Karpas-422 (cell line): ENCODE data around the gene SFRP4. TPM values are rescaled to one million over a fixed set of nuclear protein-coding genes. Genes with fewer than 3 reads are reported as not detected.

Source experiments
- DNase-seq: peaks from one replicate; pipeline ENCODE4 v3.0.0-alpha.2; 2015
- H2AFZ ChIP-seq: fragments of 200-600 bp; sonication (generic); 2 replicates; pipeline ENCODE4 v1.6.1; 2014; ENCODE audit warnings: antibody characterized with exemption, low read length, mixed read lengths
- H3K27ac ChIP-seq: fragments of 200-600 bp; sonication (generic); 2 replicates; pipeline ENCODE4 v1.5.1; 2014; ENCODE audit warnings: mild to moderate bottlenecking, low read length, moderate library complexity
- H3K27me3 ChIP-seq: fragments of 200-600 bp; sonication (generic); 2 replicates; pipeline ENCODE4 v1.6.1; 2014; ENCODE audit warnings: low read length, mixed read lengths
- H3K36me3 ChIP-seq: fragments of 200-600 bp; sonication (generic); 2 replicates; pipeline ENCODE4 v1.6.1; 2014; ENCODE audit warnings: low read length, mixed read lengths; ENCODE audit not compliant: insufficient read depth
- H3K4me1 ChIP-seq: fragments of 200-600 bp; sonication (generic); 2 replicates; pipeline ENCODE4 v1.6.1; 2014; ENCODE audit warnings: mild to moderate bottlenecking, low read length, mixed read lengths
- H3K4me2 ChIP-seq: fragments of 200-600 bp; sonication (generic); 2 replicates; pipeline ENCODE4 v1.6.1; 2014; ENCODE audit warnings: low read length, low read depth, mild to moderate bottlenecking; ENCODE audit not compliant: poor library complexity, severe bottlenecking
- H3K4me3 ChIP-seq: fragments of 200-600 bp; sonication (generic); 2 replicates; pipeline ENCODE4 v1.5.1; 2014; ENCODE audit warnings: mild to moderate bottlenecking, antibody characterized with exemption, low read length, mixed read lengths
- H3K79me2 ChIP-seq: fragments of 200-600 bp; sonication (generic); 2 replicates; pipeline ENCODE4 v1.6.1; 2014; ENCODE audit warnings: mild to moderate bottlenecking, low read length, mixed read lengths
- H3K9ac ChIP-seq: fragments of 200-600 bp; sonication (generic); 2 replicates; pipeline ENCODE4 v1.6.0; 2014; ENCODE audit warnings: low read length
- H3K9me2 ChIP-seq: fragments of 200-600 bp; sonication (generic), shearing (Covaris generic); replicated peaks from 2 replicates; pipeline ENCODE4 v1.6.0; 2014; ENCODE audit warnings: mild to moderate bottlenecking, low read length, moderate library complexity; ENCODE audit not compliant: insufficient read depth
- H3K9me3 ChIP-seq: fragments of 300-700, 200-600 bp; sonication (generic); 2 replicates; pipeline ENCODE4 v1.6.1; 2014; ENCODE audit warnings: low read length, mixed read lengths
- H4K20me1 ChIP-seq: fragments of 200-600 bp; sonication (generic); 2 replicates; pipeline ENCODE4 v1.6.1; 2014; ENCODE audit warnings: mild to moderate bottlenecking, antibody characterized with exemption, low read length, low read depth; ENCODE audit not compliant: insufficient read depth
- total RNA-seq: library from RNA; depleted of rRNA; stranded (reverse); fragments of >200 nt; shearing (Covaris generic); gene quantifications from 2 replicates; pipeline ENCODE4 v1.2.3, GENCODE V29; 2014; ENCODE audit warnings: low replicate concordance

Gene SFRP4
- total RNA-seq, 1 experiment from 2014 or later: not detected

DNA sequence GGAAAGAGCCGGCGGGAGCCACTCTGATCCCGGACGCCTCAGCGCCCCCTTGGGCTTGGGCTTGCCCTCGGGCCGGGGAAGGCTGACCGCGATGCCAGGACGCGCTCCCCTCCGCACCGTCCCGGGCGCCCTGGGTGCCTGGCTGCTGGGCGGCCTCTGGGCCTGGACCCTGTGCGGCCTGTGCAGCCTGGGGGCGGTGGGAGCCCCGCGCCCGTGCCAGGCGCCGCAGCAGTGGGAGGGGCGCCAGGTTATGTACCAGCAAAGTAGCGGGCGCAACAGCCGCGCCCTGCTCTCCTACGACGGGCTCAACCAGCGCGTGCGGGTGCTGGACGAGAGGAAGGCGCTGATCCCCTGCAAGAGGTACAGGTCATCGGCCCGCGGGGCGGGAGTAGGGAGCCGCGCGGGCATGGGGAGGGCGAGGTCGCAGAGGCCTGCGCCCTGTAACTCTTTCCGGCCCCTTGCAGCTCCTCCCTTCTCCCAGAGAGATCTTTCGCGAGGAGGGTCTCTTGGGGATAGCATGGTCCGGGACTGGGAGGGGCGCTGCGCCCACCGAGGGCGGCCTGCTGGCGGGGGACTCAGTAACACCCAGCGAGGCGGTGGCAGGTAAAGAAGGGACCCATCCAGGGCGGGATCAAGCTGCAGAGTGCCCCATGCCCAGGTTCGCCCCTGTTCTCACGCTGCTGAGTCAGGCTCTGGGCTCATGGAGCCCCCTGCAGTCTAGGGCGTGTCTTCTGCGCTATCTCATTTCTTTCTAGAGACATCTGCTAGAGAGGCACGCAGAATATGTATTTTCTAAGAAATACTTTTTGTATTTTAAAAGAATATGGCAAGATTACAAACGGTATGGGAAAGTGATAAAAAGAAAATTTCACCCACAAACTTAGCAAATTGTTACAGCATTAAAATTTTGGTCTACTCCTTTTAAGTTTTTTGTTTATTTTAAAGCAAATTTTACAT is 4.5 kb upstream of the SFRP4 start:
- H3K27me3 ChIP-seq: no peaks in the 10 kb centered on the region

DNA sequence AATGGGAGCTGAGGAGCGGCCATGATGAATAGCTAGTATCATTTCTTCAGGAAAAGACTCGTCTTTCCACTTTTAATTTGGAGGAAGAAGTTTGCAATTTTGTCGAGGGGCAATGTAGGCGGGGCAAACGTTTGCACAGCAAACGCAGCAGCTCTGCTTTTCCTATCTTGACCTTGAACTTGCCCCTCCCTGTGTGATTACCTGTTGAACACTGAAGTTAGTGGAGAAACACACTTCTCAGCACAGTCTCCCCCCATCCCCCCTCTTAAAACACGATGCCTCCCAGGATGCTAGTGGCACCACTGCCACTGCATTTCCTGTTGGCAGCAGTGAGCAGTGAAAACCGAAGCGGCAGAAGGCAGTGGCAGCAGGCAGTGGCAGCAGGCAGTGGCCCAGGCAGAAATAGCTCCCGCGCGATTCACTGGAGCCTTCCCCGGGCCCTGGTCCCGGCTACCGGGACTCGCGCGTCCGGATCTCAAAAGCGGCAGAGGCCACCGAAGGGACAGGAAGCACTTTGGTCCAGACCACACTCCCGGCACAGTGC is 3.8 kb upstream of the SFRP4 start, which contains the start of gene EPDR1:
EPDR1 (plus strand) TSS at position 336 of the 544 bp plus-strand sequence. CDS start 300 bp downstream, outside the sequence.
- H4K20me1 ChIP-seq: no peaks in the 10 kb centered on the region
- peaks cover 4% of the 10 kb centered on the region for H3K4me1 ChIP-seq
- peak within 1 kb of the TSS; percentile 54 for H3K4me2 ChIP-seq
- H2AFZ ChIP-seq: no peak within 1 kb of the TSS
- no peaks in the 10 kb centered on the region for H3K9me3 ChIP-seq
- DNase-seq: peak; percentile 48
- H3K36me3 ChIP-seq: no peaks in the 10 kb centered on the region
- H3K4me3 ChIP-seq: peak within 1 kb of the TSS; percentile 36; the same call in 1 of the 2 replicates
- H3K9me2 ChIP-seq: no peaks in the 10 kb centered on the region
- H3K27ac ChIP-seq: no peak within 1 kb of the TSS
- H3K27me3 ChIP-seq: no peaks in the 10 kb centered on the region
- H3K79me2 ChIP-seq: no peaks in the 10 kb centered on the region
- H3K9ac ChIP-seq: no peak within 1 kb of the TSS

More for the DNA sequence above, 4.5 kb upstream of the SFRP4 start:
- Histone ChIP-seq H3K4me2 (peak overlapping the region; percentile 54), H3K27ac (no peak overlapping the region), H3K79me2 (no peaks in the 10 kb centered on the region), H3K9me3 (no peaks in the 10 kb centered on the region), H3K4me1 (peaks cover 4% of the 10 kb centered on the region), H3K36me3 (no peaks in the 10 kb centered on the region), H3K9ac (no peak overlapping the region), H2AFZ (no peak overlapping the region), H3K4me3 (peak overlapping the region; percentile 36; the same call in 1 of the 2 replicates), H4K20me1 (no peaks in the 10 kb centered on the region), H3K9me2 (no peaks in the 10 kb centered on the region)
- no peak for DNase-seq

DNA sequence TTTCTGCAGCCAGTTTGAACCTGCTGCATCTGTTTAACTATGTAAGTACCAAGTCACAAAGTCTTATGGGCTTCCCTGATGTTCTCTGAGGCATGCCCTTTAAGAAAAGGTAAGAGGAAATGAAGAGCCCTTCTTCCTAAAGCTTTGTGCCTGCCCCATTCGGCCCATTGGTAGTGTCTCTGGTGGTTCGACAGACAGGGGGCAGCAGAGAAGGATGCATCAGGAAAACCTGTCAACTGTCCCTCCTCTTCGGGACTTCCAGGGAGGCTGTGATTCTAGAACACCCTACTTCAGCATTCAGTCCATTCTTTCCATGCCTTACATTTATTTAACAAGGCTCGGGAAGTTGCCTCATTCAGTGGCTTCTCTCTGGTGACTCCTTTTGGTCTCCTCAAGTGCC is 1.9 kb upstream of the SFRP4 start:
- no peaks in the 10 kb centered on the region for H3K9me3 ChIP-seq
- no peak overlapping the region for H3K4me2 ChIP-seq
- H3K36me3 ChIP-seq: no peaks in the 10 kb centered on the region
- no peaks in the 10 kb centered on the region for H3K79me2 ChIP-seq
- peaks cover 4% of the 10 kb centered on the region for H3K4me1 ChIP-seq
- H4K20me1 ChIP-seq: no peaks in the 10 kb centered on the region
- no peak for DNase-seq
- no peaks in the 10 kb centered on the region for H3K9me2 ChIP-seq
- no peak overlapping the region for H3K27ac ChIP-seq
- H3K9ac ChIP-seq: no peak overlapping the region
- no peak overlapping the region for H2AFZ ChIP-seq
- no peaks in the 10 kb centered on the region for H3K27me3 ChIP-seq
- no peak overlapping the region for H3K4me3 ChIP-seq

DNA sequence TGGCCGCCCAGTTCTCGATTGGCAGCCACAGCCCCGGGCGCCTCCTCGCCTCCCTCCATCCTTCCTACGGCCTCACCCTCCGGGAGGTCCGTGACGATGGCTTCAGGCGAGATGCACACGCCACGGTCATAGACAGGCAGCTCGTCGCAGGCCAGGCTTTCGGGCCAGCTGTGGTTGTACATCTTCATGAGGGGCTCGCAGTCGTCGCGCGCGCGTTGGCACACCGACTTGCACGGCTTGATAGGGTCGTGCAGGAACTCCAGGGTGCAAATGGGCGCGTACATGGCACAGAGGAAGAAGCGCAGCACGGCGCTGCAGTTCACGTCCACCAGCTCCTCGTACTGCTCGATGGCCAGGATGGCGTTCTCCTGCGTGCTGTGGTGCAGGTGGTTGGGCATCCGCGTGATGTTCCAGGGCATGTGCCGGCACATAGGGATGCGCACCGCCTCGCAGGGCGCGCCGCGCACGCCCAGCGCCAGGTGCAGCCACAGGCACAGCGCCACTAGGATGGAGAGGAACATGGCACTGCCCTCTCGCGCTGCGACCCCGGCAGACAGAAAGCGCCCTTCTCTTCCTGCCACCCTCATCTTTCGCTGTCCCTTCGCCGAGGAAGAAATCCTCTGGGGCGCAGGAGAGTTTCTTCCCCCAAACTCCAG is 472 bp downstream of the SFRP4 start:
- Histone ChIP-seq H3K9me2 (no peaks in the 10 kb centered on the region), H3K4me1 (peaks cover 3% of the 10 kb centered on the region), H2AFZ (no peak overlapping the region), H3K9me3 (no peaks in the 10 kb centered on the region), H3K9ac (no peak overlapping the region), H3K4me3 (no peak overlapping the region), H3K27me3 (no peaks in the 10 kb centered on the region), H3K36me3 (no peaks in the 10 kb centered on the region), H3K4me2 (no peak overlapping the region), H3K79me2 (no peaks in the 10 kb centered on the region), H3K27ac (no peak overlapping the region), H4K20me1 (no peaks in the 10 kb centered on the region)
- DNase-seq: no peak

DNA sequence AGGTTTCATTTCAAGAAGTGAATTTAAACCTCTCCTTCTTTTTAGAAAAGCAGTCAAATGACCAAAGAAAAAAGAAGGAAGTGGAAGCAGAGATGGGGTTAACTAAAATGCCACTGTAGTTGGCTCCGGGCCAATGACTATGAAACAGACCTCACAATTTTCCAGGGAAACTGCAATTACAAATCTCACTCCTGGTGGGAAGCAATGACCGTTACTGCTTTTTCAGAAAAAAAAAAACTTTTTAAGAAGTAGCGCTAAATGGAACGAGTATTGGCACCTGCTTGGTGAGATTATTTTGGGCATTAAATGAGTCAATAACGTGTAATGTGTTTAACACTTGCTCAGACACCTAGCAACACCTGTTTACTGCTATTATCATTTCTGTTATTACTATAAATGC is 1.2 kb downstream of the SFRP4 start:
- H3K9ac ChIP-seq: no peak overlapping the region
- no peak overlapping the region for H3K4me3 ChIP-seq
- no peak for DNase-seq
- H3K4me1 ChIP-seq: no peaks in the 10 kb centered on the region; the same call in 1 of the 2 replicates
- H3K36me3 ChIP-seq: no peaks in the 10 kb centered on the region
- no peaks in the 10 kb centered on the region for H3K9me3 ChIP-seq
- no peaks in the 10 kb centered on the region for H3K9me2 ChIP-seq
- no peaks in the 10 kb centered on the region for H4K20me1 ChIP-seq
- H2AFZ ChIP-seq: no peak overlapping the region
- no peak overlapping the region for H3K27ac ChIP-seq
- H3K27me3 ChIP-seq: no peaks in the 10 kb centered on the region
- no peak overlapping the region for H3K4me2 ChIP-seq
- no peaks in the 10 kb centered on the region for H3K79me2 ChIP-seq

DNA sequence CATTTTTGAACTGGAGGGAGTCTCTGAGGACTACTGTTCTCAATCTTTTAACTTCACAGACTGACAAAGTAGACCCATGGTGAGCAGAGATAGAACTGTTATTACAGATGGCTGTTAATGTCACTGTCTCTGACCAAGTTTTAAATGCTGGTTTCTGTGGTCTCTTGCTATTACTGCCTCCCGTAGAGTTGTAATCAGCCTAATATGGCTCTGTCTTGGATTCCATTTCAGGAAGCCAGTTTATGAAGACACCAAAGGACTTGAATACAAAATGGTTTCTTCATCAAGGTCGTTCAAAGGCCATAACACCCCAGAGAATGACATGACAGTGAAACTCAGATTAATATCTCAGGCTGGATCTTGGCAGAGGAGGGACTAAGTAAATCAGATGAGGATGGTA is 3.9 kb downstream of the SFRP4 start:
- no peak for DNase-seq
- no peaks in the 10 kb centered on the region for H3K9me3 ChIP-seq
- no peaks in the 10 kb centered on the region for H4K20me1 ChIP-seq
- no peak overlapping the region for H2AFZ ChIP-seq
- no peak overlapping the region for H3K9ac ChIP-seq
- no peaks in the 10 kb centered on the region for H3K27me3 ChIP-seq
- no peak overlapping the region for H3K27ac ChIP-seq
- no peaks in the 10 kb centered on the region for H3K36me3 ChIP-seq
- H3K4me2 ChIP-seq: no peak overlapping the region
- H3K9me2 ChIP-seq: no peaks in the 10 kb centered on the region
- no peaks in the 10 kb centered on the region for H3K4me1 ChIP-seq
- H3K4me3 ChIP-seq: no peak overlapping the region
- no peaks in the 10 kb centered on the region for H3K79me2 ChIP-seq

DNA sequence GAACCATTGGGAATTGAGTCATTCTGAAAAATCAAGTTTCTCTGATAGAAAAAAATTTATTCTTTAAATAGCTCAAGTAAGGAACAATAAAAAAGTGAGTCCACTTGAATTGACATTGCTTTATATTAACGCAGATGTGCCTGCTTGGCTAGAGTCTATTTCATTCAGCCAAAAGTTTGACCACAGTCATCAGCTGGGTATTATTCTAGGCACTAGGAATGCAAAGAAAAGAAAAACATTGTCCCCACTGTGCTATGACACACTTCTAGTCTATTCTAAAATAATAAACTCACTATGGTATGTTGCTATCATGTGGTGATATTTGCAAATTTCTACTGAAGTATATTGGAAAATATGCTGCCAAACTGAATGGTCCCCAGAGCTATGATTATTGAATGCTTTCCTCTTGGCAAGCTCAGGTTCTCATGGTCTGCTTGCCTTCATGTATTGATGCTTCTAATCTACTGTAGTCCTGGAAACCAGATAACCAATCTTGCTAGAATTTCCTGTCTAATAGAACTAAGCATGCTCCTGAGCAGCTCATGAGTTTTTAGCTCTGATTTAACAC is 8.3 kb downstream of the SFRP4 start:
- Histone ChIP-seq H3K36me3 (no peaks in the 10 kb centered on the region), H3K4me1 (no peaks in the 10 kb centered on the region), H3K79me2 (no peaks in the 10 kb centered on the region), H3K9ac (no peak overlapping the region), H3K27ac (no peak overlapping the region), H3K4me2 (no peak overlapping the region), H3K9me2 (no peaks in the 10 kb centered on the region), H4K20me1 (no peaks in the 10 kb centered on the region), H3K9me3 (no peaks in the 10 kb centered on the region), H3K4me3 (no peak overlapping the region), H2AFZ (no peak overlapping the region), H3K27me3 (no peaks in the 10 kb centered on the region)
- no peak for DNase-seq
